Measurements from ENCODE around the gene BSND. TPM values are rescaled to one million over a fixed set of nuclear protein-coding genes. Genes with fewer than 3 reads are reported as not detected.

The BSND gene
- total and polyA plus RNA-seq, 2 experiments from 2014 or later, result not detected

DNA sequence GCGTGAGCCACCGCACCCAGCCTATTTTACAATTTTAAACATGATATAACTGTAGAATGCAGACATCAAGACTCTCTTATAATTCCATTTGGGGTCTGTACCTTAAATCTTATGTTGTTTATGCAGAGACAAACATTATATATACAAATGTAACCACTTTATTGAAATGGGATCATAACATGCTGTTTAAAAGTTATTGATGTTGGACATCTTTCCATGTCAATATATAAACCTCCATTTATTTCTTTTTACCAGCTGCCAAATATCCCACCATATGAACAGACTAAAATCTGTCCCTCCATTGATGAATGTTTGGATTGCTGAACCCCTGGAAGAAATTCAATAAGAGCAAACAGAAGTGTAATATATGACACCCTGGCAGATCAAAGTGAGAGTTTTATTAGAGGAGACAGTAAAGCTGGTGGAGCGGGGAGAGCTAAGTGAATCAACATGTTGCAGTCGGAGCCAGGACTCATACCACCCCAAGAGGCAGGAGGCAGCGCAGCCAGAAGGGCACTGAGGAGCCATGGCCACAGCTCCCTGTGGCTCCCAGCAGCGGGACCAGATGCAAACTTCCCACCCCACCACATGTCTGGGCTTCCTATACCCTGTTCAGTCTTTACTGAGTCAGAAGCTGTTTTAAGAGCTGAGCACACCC is 35.9 kb downstream of the BSND start:
- in situ Hi-C loops (cut with MboI), result no loop called here
- no peaks in the 10 kb centered on the region for H3K4me1 ChIP-seq (ENCODE audit: insufficient read depth)
- H3K79me2 ChIP-seq (ENCODE audit: insufficient read depth), result no peaks in the 10 kb centered on the region
- peak; percentile 39 for DNase-seq
- TF ChIP-seq EZH2 (IDR thresholded peaks at IDR 0.05; ENCODE audit: insufficient read depth, poor library complexity, severe bottlenecking) (no peak), EZH2phosphoT487 (IDR thresholded peaks at IDR 0.05; ENCODE audit: insufficient read depth, low read depth) (no peak)
- no peak overlapping the region for H3K4me3 ChIP-seq
- H3F3A ChIP-seq (ENCODE audit: insufficient read depth), result no peaks in the 10 kb centered on the region
- H3K27me3 ChIP-seq (replicated peaks; ENCODE audit: insufficient read depth), result peaks cover 45% of the 10 kb centered on the region
- H3K9me2 ChIP-seq (ENCODE audit: insufficient read depth), result no peaks in the 10 kb centered on the region
- no peak overlapping the region for H3K9ac ChIP-seq
- H2AFZ ChIP-seq, result no peak overlapping the region
- H3K9me3 ChIP-seq (ENCODE audit: low read depth), result no peaks in the 10 kb centered on the region
- H3K27ac ChIP-seq, result no peak overlapping the region
- H3K4me2 ChIP-seq (ENCODE audit: unreplicated experiment), result no peak overlapping the region
- no peaks in the 10 kb centered on the region for H4K20me1 ChIP-seq (ENCODE audit: insufficient read depth)
- no peaks in the 10 kb centered on the region for H3K36me3 ChIP-seq (ENCODE audit: low read depth)
- 33 to 42% methylated on average over 6 of the region's 6 CpGs for WGBS, 2 experiments (ENCODE audit: low coverage in 1 of 2, low lambda C conversion rate in 2 of 2, missing lambda C conversion rate in 2 of 2)

DNA sequence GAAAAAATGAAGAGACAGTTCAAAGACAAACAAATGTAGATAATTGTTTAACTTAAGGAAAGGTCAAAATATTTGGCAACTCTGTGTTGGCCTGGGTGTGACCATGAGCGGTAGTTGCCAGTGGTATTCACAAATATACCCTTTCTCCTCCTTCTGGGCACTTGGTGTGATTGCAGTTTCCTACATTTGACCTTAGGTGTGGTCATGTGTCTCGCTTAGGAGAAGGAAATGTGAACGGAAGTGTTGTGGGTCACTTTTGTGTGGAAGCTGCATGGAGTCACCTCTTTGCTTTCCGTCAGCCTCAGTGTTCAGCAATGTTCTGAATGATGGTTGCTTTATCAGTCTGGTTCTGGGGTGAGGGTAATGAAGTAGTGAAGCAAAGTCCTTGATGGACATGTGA is 37.2 kb downstream of the BSND start:
- DNase-seq, result no peak
- no peak for TF ChIP-seq EZH2 (IDR thresholded peaks at IDR 0.05; ENCODE audit: insufficient read depth, poor library complexity, severe bottlenecking)
- no peak for TF ChIP-seq EZH2phosphoT487 (IDR thresholded peaks at IDR 0.05; ENCODE audit: insufficient read depth, low read depth)
- H3K4me3 ChIP-seq, result no peak overlapping the region
- in situ Hi-C loops (cut with MboI), result no loop called here
- no peaks in the 10 kb centered on the region for H3K9me2 ChIP-seq (ENCODE audit: insufficient read depth)
- H3K4me1 ChIP-seq (ENCODE audit: insufficient read depth), result no peaks in the 10 kb centered on the region
- no peak overlapping the region for H3K4me2 ChIP-seq (ENCODE audit: unreplicated experiment)
- no peaks in the 10 kb centered on the region for H4K20me1 ChIP-seq (ENCODE audit: insufficient read depth)
- no peak overlapping the region for H3K27ac ChIP-seq
- H3F3A ChIP-seq (ENCODE audit: insufficient read depth), result no peaks in the 10 kb centered on the region
- WGBS, 2 experiments (ENCODE audit: low coverage in 1 of 2, low lambda C conversion rate in 2 of 2, missing lambda C conversion rate in 2 of 2), result 65 to 79% methylated on average over 4 of the region's 4 CpGs
- H3K27me3 ChIP-seq (replicated peaks; ENCODE audit: insufficient read depth), result peaks cover 58% of the 10 kb centered on the region
- H3K9me3 ChIP-seq (ENCODE audit: low read depth), result no peaks in the 10 kb centered on the region
- no peaks in the 10 kb centered on the region for H3K36me3 ChIP-seq (ENCODE audit: low read depth)
- H2AFZ ChIP-seq, result no peak overlapping the region
- H3K9ac ChIP-seq, result no peak overlapping the region
- no peaks in the 10 kb centered on the region for H3K79me2 ChIP-seq (ENCODE audit: insufficient read depth)

DNA sequence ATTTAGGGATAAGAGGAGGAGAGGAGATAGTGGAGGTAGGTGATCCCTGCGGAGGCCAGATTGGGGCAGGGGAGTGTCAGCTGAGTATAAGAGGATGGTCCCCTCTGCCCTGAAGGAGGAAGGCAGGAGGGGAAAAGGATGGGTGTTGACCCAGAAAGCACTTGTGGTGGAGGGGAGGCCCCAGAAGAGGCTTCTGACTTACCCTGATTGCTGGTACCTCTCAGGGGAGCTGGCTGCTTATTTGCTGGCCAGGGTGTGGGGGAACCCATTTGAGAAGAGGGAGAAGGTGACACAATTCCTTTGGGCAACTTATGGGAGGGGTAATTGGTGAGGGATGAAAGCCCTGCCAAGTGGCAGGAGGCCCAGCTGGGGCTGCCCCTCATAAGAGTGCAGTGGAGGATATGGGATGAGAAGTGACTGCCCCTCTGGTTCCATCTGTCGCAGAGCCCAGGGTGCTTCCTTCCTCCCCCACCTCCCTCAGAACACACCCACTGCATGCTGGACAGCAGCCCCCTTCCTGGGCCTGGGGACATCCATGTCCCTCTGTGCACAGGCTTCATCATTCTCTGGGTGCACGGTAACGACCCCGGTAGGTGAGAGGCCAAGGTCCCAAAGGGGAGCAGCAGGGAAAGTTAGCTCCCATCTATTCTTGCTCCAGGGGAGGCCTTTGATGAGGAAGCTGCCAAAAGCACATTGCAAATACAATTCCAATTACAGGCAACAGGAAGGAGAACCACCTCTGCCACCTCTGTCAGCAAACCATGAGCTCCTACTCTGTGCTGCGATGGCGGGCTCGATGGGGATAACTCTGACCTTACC is 39.2 kb downstream of the BSND start:
- no peak for TF ChIP-seq EZH2phosphoT487 (IDR thresholded peaks at IDR 0.05; ENCODE audit: insufficient read depth, low read depth)
- TF ChIP-seq EZH2 (IDR thresholded peaks at IDR 0.05; ENCODE audit: insufficient read depth, poor library complexity, severe bottlenecking), result no peak
- Histone ChIP-seq H3K4me3 (no peak overlapping the region), H3K9ac (no peak overlapping the region), H3F3A (ENCODE audit: insufficient read depth) (no peaks in the 10 kb centered on the region), H3K9me2 (ENCODE audit: insufficient read depth) (no peaks in the 10 kb centered on the region), H3K9me3 (ENCODE audit: low read depth) (no peaks in the 10 kb centered on the region), H3K4me2 (ENCODE audit: unreplicated experiment) (no peak overlapping the region), H3K36me3 (ENCODE audit: low read depth) (no peaks in the 10 kb centered on the region), H3K27me3 (replicated peaks; ENCODE audit: insufficient read depth) (peaks cover 75% of the 10 kb centered on the region), H3K27ac (no peak overlapping the region), H3K79me2 (ENCODE audit: insufficient read depth) (no peaks in the 10 kb centered on the region), H2AFZ (no peak overlapping the region), H4K20me1 (ENCODE audit: insufficient read depth) (no peaks in the 10 kb centered on the region), H3K4me1 (ENCODE audit: insufficient read depth) (no peaks in the 10 kb centered on the region)
- DNase-seq, result no peak
- in situ Hi-C loops (cut with MboI), result no loop called here
- 92 to 99% methylated on average over 8 of the region's 8 CpGs for WGBS, 2 experiments (ENCODE audit: low coverage in 1 of 2, low lambda C conversion rate in 2 of 2, missing lambda C conversion rate in 2 of 2)

DNA sequence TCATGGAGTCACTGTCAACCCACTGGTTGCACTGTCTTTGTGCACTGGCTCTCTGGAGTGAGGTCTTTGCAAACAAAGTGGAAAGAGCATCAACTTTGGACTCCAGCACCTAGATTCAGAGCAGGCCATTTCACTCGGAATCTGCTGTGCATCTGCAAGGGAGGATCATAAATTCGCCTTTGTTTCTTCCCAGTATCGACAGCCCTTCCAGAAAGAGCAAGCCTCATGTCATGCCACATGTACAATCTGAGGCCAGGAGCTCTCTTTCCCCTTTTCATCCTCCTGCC is 39.8 kb downstream of the BSND start:
- H3K9me2 ChIP-seq (ENCODE audit: insufficient read depth), result no peaks in the 10 kb centered on the region
- WGBS, 2 experiments (ENCODE audit: low coverage in 1 of 2, low lambda C conversion rate in 2 of 2, missing lambda C conversion rate in 2 of 2), result 61 to 75% methylated on average over 3 of the region's 3 CpGs
- H3F3A ChIP-seq (ENCODE audit: insufficient read depth), result no peaks in the 10 kb centered on the region
- H3K79me2 ChIP-seq (ENCODE audit: insufficient read depth), result no peaks in the 10 kb centered on the region
- no peak for TF ChIP-seq EZH2phosphoT487 (IDR thresholded peaks at IDR 0.05; ENCODE audit: insufficient read depth, low read depth)
- no peak for TF ChIP-seq EZH2 (IDR thresholded peaks at IDR 0.05; ENCODE audit: insufficient read depth, poor library complexity, severe bottlenecking)
- no peaks in the 10 kb centered on the region for H3K36me3 ChIP-seq (ENCODE audit: low read depth)
- in situ Hi-C loops (cut with MboI), result no loop called here
- no peak overlapping the region for H3K4me2 ChIP-seq (ENCODE audit: unreplicated experiment)
- H3K27ac ChIP-seq, result no peak overlapping the region
- no peaks in the 10 kb centered on the region for H3K9me3 ChIP-seq (ENCODE audit: low read depth)
- no peaks in the 10 kb centered on the region for H4K20me1 ChIP-seq (ENCODE audit: insufficient read depth)
- no peak for DNase-seq
- H3K4me3 ChIP-seq, result no peak overlapping the region
- H3K4me1 ChIP-seq (ENCODE audit: insufficient read depth), result no peaks in the 10 kb centered on the region
- H2AFZ ChIP-seq, result no peak overlapping the region
- H3K9ac ChIP-seq, result no peak overlapping the region
- H3K27me3 ChIP-seq (replicated peaks; ENCODE audit: insufficient read depth), result peaks cover 75% of the 10 kb centered on the region

Data from GM23248 (cell line).